22Rv1 (cell line): Measurements from ENCODE around the gene SEH1L.

ENCODE experiments used
- H3K27ac ChIP-seq: fragments of 450-650 bp; 2 replicates; pipeline ENCODE4 v1.5.1; 2017
- CTCF ChIP-seq: fragments of 450-650 bp; IDR thresholded peaks from 2 replicates; pipeline ENCODE4 v1.5.1; 2017; ENCODE audit warnings: mild to moderate bottlenecking
- ZFX ChIP-seq: fragments of 450-650 bp; IDR thresholded peaks from 2 replicates; pipeline ENCODE4 v1.6.1; 2017; ENCODE audit warnings: antibody characterized with exemption, borderline replicate concordance

SEH1L gene

DNA sequence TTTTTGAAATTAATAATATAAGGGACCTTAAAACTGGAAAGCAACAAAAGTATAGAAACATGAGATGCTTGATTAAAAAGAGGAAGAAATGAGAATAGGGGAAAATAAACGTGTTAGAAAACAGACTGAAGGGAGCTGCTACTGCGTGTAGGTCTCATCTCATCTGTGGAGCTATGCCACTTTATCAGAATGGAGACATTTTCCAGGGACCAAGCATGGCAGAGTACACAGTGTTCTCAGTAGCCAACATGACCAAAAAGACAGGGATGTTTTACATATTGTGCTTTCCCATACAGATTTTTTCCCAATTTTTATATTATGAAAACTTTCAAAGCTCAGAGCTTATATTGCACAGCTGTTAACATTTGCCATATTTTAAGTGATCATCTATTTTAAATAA, 66.4 kb downstream of the SEH1L start:
- TF ChIP-seq CTCF (no peak), ZFX (no peak)

GRCh38 chr18:13014818-13015217, 67.0 kb downstream of the SEH1L start:
- no peak overlapping the region for H3K27ac ChIP-seq
- TF ChIP-seq CTCF (no peak), ZFX (no peak)

More for the DNA sequence above, 66.4 kb downstream of the SEH1L start:
- H3K27ac ChIP-seq, result no peak overlapping the region

GRCh38 chr18:13017247-13017875, 69.5 kb downstream of the SEH1L start:
- no peak overlapping the region for H3K27ac ChIP-seq
- TF ChIP-seq CTCF (no peak), ZFX (no peak)

DNA sequence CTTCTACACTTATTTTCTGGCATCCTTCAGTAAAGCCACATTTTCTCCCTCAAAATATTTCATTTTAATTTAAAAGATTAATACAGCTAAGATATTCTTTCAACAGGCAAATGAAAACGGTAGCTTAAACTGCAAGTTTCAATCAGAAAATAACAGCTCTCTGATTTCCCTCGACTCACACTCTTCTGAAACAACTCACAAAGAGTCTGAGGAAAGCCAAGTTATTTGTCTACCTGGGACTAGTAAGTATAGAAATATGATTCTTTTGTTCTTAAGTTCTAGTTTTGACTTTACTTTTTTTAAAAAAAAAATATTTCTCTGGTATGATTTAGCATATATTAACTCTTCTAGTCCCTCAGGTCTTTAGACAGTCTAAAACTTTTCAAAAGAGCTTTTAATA, 70.6 kb downstream of the SEH1L start:
- TF ChIP-seq ZFX (no peak), CTCF (no peak)
- no peak overlapping the region for H3K27ac ChIP-seq

- H3K27ac ChIP-seq, result no peak overlapping the region
- TF ChIP-seq ZFX (no peak), CTCF (no peak)
Measured at GRCh38 chr18:13019301-13019700, 71.5 kb downstream of the SEH1L start.

DNA sequence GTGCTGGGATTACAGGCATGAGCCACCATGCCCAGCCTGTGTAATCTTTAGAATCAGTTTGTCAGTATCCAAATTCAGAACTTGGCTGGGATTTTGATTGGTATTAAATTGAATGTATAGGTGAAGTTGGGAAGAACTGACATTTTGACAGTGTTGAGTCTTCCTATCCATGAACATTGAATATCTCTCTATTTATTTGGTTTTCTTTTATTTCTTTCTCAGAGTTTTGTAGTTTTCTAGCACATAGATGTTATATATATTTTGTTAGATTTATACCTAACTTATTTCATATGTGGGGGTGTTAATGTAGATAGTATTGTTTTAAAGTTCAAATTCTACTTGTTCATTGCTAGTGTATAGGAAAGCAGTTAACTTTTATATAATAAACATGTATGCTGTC, 74.8 kb downstream of the SEH1L start:
- TF ChIP-seq ZFX, result no peak
- no peak for TF ChIP-seq CTCF
- H3K27ac ChIP-seq, result no peak overlapping the region

DNA sequence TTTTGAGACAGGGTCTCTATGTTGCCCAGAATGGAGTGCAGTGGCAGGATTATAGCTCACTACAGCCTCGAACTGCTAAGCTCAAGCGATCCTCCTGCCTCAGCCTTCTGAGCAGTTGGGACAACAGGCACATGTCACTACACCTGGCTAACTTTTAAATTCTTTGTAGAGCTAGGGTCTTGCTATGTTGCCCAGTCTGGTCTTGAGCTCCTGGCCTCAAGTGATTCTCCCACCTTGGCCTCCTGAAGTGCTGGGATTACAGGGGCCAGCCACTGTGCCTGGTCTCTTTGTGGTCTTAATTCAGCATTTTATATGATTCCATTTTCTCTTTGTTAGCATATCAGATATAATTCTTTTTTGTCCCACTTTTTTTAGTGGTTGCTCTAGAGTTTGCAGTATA, 77.4 kb downstream of the SEH1L start:
- TF ChIP-seq CTCF (no peak), ZFX (no peak)
- no peak overlapping the region for H3K27ac ChIP-seq
